Endothelial cell (in vitro differentiated cells): ENCODE measurements around the gene ZNF831. TPM values are rescaled to one million over a fixed set of nuclear protein-coding genes. Genes with fewer than 3 reads are reported as not detected.

Source experiments
- DNase-seq: peaks from one replicate; pipeline ENCODE4 v3.0.0; 2021; ENCODE audit warnings: low spot score
- H3K27ac Mint-ChIP-seq: one replicate; pipeline ENCODE4 v1.8.0; 2021; ENCODE audit warnings: mixed read lengths, inconsistent platforms; ENCODE audit not compliant: unreplicated experiment
- H3K27me3 Mint-ChIP-seq: one replicate; pipeline ENCODE4 v1.8.0; 2021; ENCODE audit warnings: mild to moderate bottlenecking, moderate library complexity, mixed read lengths, inconsistent platforms; ENCODE audit not compliant: unreplicated experiment
- H3K36me3 Mint-ChIP-seq: one replicate; pipeline ENCODE4 v1.8.0; 2021; ENCODE audit warnings: mild to moderate bottlenecking, low read depth, mixed read lengths, inconsistent platforms; ENCODE audit not compliant: unreplicated experiment
- H3K4me1 Mint-ChIP-seq: one replicate; pipeline ENCODE4 v1.8.0; 2021; ENCODE audit warnings: mild to moderate bottlenecking, mixed read lengths, inconsistent platforms; ENCODE audit not compliant: unreplicated experiment
- H3K4me3 Mint-ChIP-seq: one replicate; pipeline ENCODE4 v1.8.0; 2021; ENCODE audit warnings: mild to moderate bottlenecking, mixed read lengths, inconsistent platforms; ENCODE audit not compliant: unreplicated experiment
- H3K9me3 Mint-ChIP-seq: one replicate; pipeline ENCODE4 v1.8.0; 2021; ENCODE audit warnings: mixed read lengths, inconsistent platforms; ENCODE audit not compliant: unreplicated experiment
- CTCF ChIP-seq: fragments of 200-600 bp; sonication (generic); IDR thresholded peaks from one replicate; pipeline ENCODE4 v1.5.0; 2021; ENCODE audit warnings: antibody characterized with exemption; ENCODE audit not compliant: unreplicated experiment
- total RNA-seq: library from RNA; stranded (reverse); fragmentation: NEBNext Ultra II Directional; extraction: Animal tissue kit (Norgen Biotek cat#: 25700); gene quantifications from one replicate; pipeline ENCODE4 v1.2.1, GENCODE V29; 2021; ENCODE audit not compliant: unreplicated experiment

The ZNF831 gene
- total RNA-seq, 1 donor from 2014 or later = 0.56 TPM

- Mint-ChIP-seq H3K4me1 (peaks cover 12% of the 10 kb centered on the region), H3K4me3 (no peak overlapping the region), H3K27me3 (peaks cover 10% of the 10 kb centered on the region), H3K27ac (no peak overlapping the region), H3K9me3 (no peaks in the 10 kb centered on the region), H3K36me3 (no peaks in the 10 kb centered on the region)
- TF ChIP-seq CTCF = no peak
- no peak for DNase-seq
These were observed 55.6 kb downstream of the ZNF831 start for GRCh38 chr20:59219211-59219610.

GRCh38 chr20:59220161-59220560, 56.5 kb downstream of the ZNF831 start:
- TF ChIP-seq CTCF = no peak
- peaks cover 12% of the 10 kb centered on the region for H3K4me1 Mint-ChIP-seq

GRCh38 chr20:59221049-59221706, 57.6 kb downstream of the ZNF831 start:
- peaks cover 10% of the 10 kb centered on the region for H3K27me3 Mint-ChIP-seq
- TF ChIP-seq CTCF = no peak
- H3K27ac Mint-ChIP-seq = no peak overlapping the region
- no peak for DNase-seq
- H3K4me1 Mint-ChIP-seq = peaks cover 12% of the 10 kb centered on the region
- H3K9me3 Mint-ChIP-seq = no peaks in the 10 kb centered on the region
- H3K4me3 Mint-ChIP-seq = no peak overlapping the region
- H3K36me3 Mint-ChIP-seq = no peaks in the 10 kb centered on the region

More at GRCh38 chr20:59220161-59220560, 56.5 kb downstream of the ZNF831 start:
- Mint-ChIP-seq H3K4me3 (no peak overlapping the region), H3K27me3 (peaks cover 10% of the 10 kb centered on the region), H3K9me3 (no peaks in the 10 kb centered on the region), H3K27ac (no peak overlapping the region), H3K36me3 (no peaks in the 10 kb centered on the region)
- no peak for DNase-seq

- H3K9me3 Mint-ChIP-seq = no peaks in the 10 kb centered on the region
- peak overlapping the region; percentile 25 for H3K4me3 Mint-ChIP-seq
- H3K27me3 Mint-ChIP-seq = peaks cover 10% of the 10 kb centered on the region
- peaks cover 12% of the 10 kb centered on the region for H3K4me1 Mint-ChIP-seq
- DNase-seq = no peak
- H3K36me3 Mint-ChIP-seq = no peaks in the 10 kb centered on the region
- no peak overlapping the region for H3K27ac Mint-ChIP-seq
- no peak for TF ChIP-seq CTCF
These were observed 58.2 kb downstream of the ZNF831 start for GRCh38 chr20:59221707-59222252.
